HG02588 (cell line): Measurements from ENCODE around the gene ARPC5L.
"Not testable (repeated sequence)": the region's sequence is repeated elsewhere in the genome, so short reads cannot be mapped to it uniquely, and the experiment has no call there.

ENCODE experiments used
- ATAC-seq: cut with Tn5 transposase; IDR thresholded peaks from one replicate; pipeline ENCODE4 v1.9.1; 2021; ENCODE audit warnings: mild to moderate bottlenecking, moderate library complexity; ENCODE audit not compliant: unreplicated experiment

ARPC5L gene

DNA sequence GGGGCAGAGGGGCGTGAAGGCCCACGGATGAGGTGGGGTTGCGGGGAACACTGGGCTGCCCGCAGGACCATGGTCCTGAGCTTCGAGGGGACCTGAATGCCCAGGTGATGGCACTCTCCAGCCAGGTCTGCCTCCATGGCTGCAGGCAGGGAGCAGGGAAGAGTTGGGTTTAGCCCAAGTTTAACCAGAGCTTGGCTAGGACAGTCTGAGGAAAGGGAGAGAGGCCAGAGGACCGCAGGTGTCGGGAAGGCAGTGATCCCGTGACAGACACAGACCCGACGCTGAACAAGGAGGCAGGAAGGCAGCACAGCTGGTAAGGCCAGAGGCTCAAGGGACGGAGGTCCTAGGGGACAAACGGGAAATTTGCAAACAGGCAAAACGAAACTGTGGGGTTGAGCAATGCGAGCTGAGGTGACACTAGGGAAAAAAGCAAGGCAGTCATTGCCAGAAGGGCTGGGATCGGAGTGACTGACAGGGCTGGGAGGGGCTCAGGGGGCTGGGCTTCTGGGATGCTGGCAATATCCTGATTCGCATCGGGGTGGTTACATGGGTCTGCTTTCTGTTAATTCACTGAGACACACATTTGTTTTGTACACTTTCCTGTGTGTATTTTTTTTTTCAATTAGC lies 25.0 kb downstream of the ARPC5L start:
- ATAC-seq: no peak

DNA sequence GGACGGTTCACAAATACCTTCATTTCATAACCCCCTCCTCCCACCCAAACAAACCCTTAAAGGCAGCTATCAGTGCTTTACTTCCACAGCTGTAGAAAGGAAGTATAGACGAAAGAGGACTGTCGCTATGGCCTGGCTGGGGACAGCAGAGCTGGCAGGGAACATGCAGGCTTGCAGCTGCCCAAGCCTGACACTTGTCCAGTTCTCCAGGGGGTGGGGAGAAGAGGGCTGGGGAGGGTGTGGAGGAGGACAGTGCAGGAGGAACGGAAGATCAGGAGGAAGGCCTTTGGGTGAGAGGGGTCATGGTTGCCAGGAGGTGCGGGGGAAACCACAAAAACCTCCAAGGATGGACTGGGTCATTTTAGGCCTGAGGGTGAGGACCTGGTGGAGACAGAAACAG lies 25.9 kb downstream of the ARPC5L start:
- no peak for ATAC-seq

DNA sequence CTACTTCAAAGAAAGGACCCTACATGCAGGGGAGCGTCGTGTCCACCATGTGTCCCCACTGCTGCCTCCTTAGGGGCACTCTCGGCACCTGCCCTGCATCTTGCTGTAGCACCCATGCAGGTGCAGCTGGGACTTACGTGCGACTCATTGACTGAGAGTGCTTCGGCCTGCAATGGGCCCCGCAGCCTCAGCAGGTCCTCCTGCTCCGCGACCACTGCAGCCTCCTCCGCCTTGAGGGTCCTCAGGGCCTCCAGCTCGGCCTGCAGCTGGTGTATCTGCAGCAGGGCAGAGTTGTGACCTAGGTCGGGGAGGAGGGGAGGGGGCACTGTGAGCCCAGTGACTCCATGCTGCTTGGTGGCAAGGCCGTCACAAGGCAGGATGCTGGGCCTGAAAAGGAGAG lies 27.1 kb downstream of the ARPC5L start:
- ATAC-seq: no peak

DNA sequence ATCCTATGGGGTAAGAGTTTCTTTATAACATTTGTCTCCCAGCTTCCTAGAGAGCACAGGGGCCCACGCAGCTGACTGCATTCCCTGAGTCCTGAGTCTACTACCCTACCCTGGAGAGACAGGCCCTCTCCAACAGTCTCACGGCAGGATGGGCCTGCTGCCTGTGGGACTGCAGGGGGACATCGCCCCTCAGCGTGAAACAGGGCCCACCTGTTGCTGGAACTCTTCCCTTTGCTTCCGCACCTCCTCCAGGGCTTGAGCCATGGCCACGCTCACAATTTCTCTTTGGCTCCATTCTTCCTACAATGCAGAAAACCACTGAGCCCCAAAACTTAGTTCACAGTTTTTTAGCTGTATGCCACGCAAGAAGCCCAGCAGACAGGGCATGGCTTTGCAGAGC lies 28.2 kb downstream of the ARPC5L start:
- ATAC-seq: no peak

DNA sequence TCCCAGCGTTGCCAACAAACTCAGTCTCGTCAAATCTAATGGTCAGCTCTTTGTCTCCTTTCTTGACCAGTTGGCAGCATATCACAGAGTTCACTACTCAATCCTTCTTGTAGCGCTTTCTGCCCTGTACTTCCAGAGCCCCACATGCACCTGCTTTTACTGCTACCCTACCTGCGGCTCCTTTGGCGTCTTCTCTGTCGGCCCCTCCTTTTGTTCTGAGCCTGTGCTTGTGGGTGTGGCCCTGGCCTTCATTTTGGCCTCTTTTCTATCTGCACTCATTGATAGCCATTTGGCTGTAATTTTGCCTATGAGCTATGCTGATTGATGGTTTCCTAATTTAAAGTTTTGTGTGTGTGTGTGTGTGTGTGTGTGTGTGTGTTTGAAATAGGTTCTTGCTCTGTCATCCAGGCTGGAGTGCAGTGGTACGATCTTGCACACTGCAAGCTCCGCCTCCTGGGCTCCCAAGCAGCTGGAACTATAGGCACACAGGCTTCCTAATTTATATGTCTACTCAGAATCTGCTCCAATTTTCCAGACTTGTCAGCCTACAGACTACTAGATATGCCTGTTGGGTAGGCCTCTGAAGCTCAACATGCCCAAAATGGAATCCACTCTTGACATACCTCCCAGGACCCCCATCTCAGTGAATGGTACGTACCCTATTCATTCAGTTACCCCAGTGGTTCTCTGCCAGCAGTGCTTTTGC lies 32.3 kb downstream of the ARPC5L start:
- ATAC-seq: no peak

DNA sequence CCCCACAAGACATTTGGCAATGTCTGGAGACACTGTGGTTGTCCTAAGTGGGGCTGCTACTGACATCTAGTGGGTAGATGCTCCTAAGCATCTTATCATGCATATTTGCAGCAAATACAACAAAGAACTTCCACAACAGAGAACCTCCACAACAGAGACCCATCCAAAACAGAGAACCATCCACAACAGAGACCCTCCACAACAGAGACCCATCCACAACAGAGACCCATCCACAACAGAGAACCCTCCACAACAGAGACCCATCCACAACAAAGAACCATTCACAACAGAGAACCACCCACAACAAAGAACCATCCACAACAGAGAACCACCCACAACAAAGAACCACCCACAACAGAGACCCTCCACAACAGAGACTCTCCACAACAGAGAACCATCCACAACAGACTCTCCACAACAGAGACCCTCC lies 32.8 kb downstream of the ARPC5L start:
- no peak for ATAC-seq

DNA sequence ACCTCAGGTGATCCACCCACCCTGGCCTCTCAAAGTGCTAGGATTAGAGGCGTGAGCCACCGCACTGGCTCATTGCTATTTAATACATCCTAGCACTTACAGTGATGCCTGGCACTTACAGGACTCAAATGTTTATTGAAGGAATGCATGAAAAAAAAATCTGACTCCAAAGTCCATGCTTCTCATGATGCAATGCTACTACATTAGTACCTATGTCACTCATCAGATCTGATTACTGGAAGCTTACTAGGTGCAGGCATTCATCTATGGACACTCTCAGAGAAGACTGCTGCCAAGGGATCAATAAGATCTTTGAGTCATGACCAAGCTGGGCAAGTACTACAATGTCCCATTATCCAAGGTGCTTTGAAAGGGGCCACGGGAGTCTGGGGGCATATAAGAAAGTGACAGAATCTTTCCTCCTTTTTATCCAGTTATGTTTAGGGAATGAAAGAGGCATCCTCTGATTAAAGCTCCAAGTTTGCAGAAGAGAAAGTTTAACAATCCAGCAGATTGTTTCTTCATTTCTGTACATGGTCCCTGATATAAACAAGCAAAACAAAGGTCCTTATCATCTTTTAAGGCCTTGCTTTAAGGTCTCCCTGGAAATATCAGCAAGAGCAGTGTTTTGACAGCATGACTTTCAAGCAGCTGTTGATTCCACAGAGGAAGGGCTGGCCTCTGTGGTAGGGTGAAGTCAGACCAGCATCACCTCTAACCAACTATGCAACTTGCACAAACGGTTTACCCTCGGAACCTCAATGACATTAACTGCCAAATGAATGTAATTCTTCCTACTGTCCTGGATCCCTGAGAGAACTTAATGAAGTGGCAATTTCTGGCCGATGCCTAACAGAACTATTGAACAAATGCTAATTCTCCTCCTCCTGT lies 35.9 kb downstream of the ARPC5L start:
- ATAC-seq: no peak

DNA sequence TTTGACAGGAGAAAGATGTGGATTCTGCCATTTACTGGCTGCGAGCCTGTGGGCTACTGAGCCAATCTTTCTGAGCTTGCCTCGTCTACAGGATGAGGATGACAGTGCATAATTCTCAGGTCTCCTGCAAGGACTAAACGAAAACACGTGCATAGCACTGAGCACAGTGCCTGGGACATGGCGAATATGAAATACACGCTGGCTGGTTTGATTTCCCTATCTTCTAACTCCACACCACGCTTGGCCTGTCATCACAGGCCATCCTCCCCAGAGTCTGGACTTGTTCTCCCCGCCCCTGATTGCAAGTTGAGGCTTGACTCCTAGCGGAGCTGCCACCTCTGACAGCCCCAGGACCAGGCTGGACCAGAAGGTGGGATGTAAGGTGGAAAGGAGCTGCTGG lies 37.9 kb downstream of the ARPC5L start:
- ATAC-seq: no peak

DNA sequence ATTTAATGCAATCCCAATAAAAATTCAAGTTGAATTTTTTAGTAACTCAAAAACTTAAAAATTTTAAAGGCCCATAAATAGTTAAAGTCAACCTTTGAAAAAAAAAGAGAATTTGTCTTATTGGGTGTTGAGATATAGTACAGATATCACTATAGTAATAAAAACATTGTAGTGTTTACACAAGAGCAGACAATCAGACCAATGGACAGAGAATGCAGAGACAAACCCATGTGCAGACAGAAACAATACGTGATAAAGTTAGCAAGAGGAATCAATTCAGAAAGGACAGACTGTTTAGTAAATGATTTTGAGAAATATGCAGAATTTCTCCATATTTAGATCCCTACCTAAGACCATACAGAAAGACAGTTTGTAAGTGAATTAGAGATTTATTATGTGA lies 45.0 kb downstream of the ARPC5L start:
- no peak for ATAC-seq

DNA sequence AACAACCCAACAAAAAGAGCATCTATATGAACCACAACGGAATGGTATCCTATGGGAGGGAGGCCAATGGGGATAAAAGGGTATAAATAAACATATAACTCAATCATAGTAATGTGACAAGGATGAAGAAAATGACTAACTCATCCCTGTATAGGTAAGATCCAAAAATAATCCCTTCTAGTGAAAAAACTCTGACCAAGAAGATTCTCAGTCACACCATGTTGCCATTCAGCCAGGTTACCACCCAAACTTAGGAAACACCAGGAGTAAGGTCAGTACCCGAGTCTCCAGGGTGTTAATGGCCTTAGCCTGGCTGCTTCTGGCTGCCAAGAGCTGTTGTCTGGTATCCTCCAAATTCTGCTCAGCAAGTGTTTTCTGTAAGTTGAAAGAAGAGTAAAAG lies 46.2 kb downstream of the ARPC5L start:
- no peak for ATAC-seq

DNA sequence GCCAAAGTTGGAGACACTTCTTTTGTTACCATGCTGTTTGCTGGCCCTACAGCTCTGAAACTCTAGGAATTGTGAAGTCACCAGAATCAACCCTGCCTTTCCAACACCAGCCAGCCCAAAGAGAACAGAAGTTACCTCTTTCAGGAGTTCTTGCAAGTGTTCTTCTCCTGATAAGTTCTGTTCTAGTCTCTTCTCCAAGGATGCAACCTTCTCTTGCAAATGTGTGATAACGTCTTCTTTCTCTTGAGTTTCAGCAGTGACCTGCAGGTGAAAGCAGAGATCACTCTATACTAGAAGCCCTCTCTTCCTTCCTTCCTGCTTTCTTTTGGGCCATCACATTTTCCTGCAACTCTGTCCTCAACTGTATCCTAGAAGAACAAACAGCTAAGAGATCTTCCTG lies 49.8 kb downstream of the ARPC5L start:
- ATAC-seq: no peak

DNA sequence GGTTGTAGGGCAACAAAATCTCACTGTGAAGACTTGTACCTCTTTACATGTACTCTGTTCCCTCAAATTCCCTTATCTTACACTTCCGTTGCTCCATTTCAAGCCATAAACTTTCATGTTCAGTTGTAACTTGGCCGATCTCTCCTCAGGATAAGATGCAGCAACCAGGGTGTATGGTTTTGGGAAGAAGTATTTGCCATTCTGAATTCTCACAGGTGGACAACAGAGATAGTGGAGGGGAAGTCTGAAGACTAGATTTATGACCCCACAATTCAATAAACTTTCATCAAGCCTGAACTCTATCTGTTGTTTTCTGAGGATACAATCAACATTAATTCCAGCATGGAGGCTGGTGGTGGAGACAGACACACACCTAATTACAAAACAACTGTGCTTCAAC lies 51.4 kb downstream of the ARPC5L start:
- ATAC-seq: no peak

DNA sequence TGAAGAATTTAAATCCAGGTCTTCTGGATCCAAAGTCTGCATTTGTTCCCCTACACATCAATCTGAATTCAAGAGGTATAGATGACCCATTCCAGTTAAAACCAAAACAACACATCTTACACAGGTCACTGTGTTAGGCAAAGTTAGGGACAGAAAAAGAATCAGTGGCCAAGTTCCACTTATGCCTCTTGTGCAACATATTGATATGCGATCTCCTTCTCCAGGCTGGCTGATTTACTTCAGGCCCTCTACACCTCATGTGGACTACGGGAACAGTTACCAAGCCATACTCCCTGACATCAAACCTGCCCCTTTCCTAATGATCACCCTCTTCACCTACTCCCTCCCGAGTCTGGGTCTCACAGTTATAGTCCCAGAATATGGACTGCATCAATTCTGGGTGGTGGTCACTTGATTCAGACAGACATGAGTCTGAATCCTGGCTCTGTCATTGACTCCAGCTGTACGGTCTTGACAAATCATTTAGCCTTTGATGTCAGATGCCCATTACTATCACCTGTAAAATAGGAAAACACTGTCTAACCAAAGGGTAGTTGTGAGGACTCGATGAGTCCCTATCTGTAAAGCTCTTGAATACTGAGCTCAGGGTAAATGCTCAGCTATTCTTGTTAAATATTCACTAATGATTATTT lies 52.9 kb downstream of the ARPC5L start:
- no peak for ATAC-seq

DNA sequence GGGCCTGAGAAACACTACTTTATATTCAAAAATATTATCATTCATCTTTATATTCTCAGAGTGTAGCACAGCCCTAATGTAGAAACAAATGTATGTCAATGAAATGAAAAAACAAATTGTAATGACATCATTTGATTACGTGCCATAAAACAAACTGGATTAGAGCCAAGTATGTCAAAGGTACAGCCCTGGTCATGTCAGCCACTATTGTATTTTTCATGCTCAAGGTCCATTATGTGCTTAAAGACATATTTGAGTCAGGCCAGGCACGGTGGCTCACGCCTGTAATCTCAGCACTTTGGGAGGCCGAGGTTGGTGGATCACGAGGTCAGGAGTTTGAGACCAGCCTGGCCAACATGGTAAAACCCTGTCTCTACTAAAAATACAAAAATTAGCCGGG lies 58.5 kb downstream of the ARPC5L start:
- not testable (repeated sequence) for ATAC-seq
